Natural killer cell (primary cell): ENCODE measurements around the gene DAB2. TPM values are rescaled to one million over a fixed set of nuclear protein-coding genes. Genes with fewer than 3 reads are reported as not detected.

ENCODE experiments used
- ATAC-seq, 3 donors: fragments of 150-1000 bp in 2 of 3; fragments of 200-7000 bp in 1 of 3; cut with Tn5 transposase; 1 replicate in 1 of 3; 2 replicates in 2 of 3; pipeline ENCODE4 v1.10.0; 2021; ENCODE audit warnings: mild to moderate bottlenecking in 2 of 3, moderate library complexity in 2 of 3
- DNase-seq, 2 donors: peaks; one replicate each; pipeline versions ENCODE4 v3.0.0 to v3.0.0-alpha.2; 2013 to 2021; ENCODE audit warnings: mixed read lengths in 1 of 2
- H3K27ac ChIP-seq: one replicate; pipeline ENCODE4 v1.5.1; 2013; ENCODE audit warnings: mild to moderate bottlenecking, low read length
- H3K27me3 ChIP-seq: one replicate; pipeline ENCODE4 v1.6.1; 2013; ENCODE audit warnings: low read length; ENCODE audit not compliant: control insufficient read depth, insufficient read depth
- H3K36me3 ChIP-seq: one replicate; pipeline ENCODE4 v1.6.1; 2013; ENCODE audit warnings: low read length; ENCODE audit not compliant: control insufficient read depth, insufficient read depth
- H3K4me1 ChIP-seq: one replicate; pipeline ENCODE4 v1.6.1; 2013; ENCODE audit warnings: low read length; ENCODE audit not compliant: control insufficient read depth, insufficient read depth
- H3K4me3 ChIP-seq: one replicate; pipeline ENCODE4 v1.5.1; 2013; ENCODE audit warnings: low read length
- H3K9me3 ChIP-seq: one replicate; pipeline ENCODE4 v1.6.1; 2013; ENCODE audit warnings: low read length; ENCODE audit not compliant: control insufficient read depth, insufficient read depth
- H3K27ac Mint-ChIP-seq, 2 donors: one replicate each; pipeline ENCODE4 v1.8.0; 2022; ENCODE audit warnings: mild to moderate bottlenecking in 2 of 2, mixed read lengths in 2 of 2, moderate library complexity in 1 of 2
- H3K27me3 Mint-ChIP-seq, 2 donors: one replicate each; pipeline ENCODE4 v1.8.0; 2022; ENCODE audit warnings: low read depth in 2 of 2, mixed read lengths in 2 of 2
- H3K36me3 Mint-ChIP-seq: one replicate; pipeline ENCODE4 v1.8.0; 2022; ENCODE audit warnings: mixed read lengths
- H3K4me1 Mint-ChIP-seq, 2 donors: one replicate each; pipeline ENCODE4 v1.8.0; 2022; ENCODE audit warnings: mixed read lengths in 2 of 2
- H3K4me3 Mint-ChIP-seq: one replicate; pipeline ENCODE4 v1.8.0; 2022; ENCODE audit warnings: mild to moderate bottlenecking, moderate library complexity, mixed read lengths
- H3K9me3 Mint-ChIP-seq, 2 donors: one replicate each; pipeline ENCODE4 v1.8.0; 2022; ENCODE audit warnings: mixed read lengths in 2 of 2
- CTCF ChIP-seq: fragments of 200-600 bp; IDR thresholded peaks from one replicate; pipeline ENCODE4 v1.8.0; 2022; ENCODE audit warnings: antibody characterized with exemption
- WGBS: methylation state at CpG from one replicate; pipeline ENCODE4 v1.1.7; 2013; ENCODE audit warnings: missing lambda C conversion rate; ENCODE audit not compliant: insufficient coverage; 5-methylcytosine and 5-hydroxymethylcytosine counted together
- intact Hi-C: fragments of 100-400 bp; cut with micrococcal nuclease; formaldehyde crosslinking; loops from one replicate; pipeline ENCODE4 v1.14.2; 2022
- total RNA-seq, 4 donors: library from RNA; stranded (reverse); fragments of 120-200 nt in 1 of 4; gene quantifications; one replicate each; pipeline versions ENCODE4 v1.2.3 to v1.2.4, GENCODE V29; 2013 to 2022

The DAB2 gene
- total RNA-seq, 3 donors from 2014 or later (not counting 1 experiment from before 2014, with no cell fraction given) = 33.0 to 53.8 (median 36.9) TPM

DNA sequence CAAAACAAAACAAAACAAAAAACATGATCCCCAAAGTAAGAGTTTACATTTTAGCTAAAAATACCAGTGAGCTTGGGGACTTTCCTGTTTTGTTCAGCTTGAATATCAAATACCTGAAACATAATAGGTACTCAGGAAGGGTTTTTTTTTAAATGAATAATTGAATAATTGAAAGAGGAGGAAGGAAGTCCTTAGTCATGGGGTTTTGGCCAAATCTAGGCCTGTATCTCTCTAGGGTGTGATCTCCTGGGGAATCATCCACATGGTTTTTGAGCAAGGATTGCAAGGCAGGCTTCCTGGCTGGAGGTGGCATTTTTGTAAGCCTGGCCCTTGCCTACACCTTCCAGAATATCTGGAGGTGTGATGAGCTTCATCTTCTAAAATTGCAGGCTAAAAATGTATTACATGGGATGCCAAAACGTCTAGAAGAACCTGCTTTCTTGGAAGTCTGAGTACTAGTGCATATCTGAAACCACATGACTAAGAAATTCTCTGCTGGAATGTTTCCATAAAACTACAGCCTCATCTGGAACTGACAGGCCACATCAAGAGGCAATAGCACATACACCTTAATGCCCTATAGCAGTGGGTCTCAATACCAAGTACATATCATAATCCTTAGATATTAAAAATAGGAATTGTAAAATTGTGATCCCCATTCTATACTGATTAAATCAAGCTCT, 70.9 kb downstream of the DAB2 start:
- ATAC-seq (no peak), DNase-seq (no peak)
- Histone ChIP-seq H3K36me3 (no peaks in the 10 kb centered on the region), H3K27ac (no peak overlapping the region), H3K4me1 (no peaks in the 10 kb centered on the region), H3K9me3 (peaks cover 6% of the 10 kb centered on the region), H3K4me3 (no peak overlapping the region), H3K27me3 (no peaks in the 10 kb centered on the region)
- H3K36me3 Mint-ChIP-seq = peaks cover 7% of the 10 kb centered on the region
- H3K4me1 Mint-ChIP-seq = no peaks in the 10 kb centered on the region
- TF ChIP-seq CTCF = no peak
- WGBS = 60% methylated on average over 1 of the region's 1 CpG
- H3K27ac Mint-ChIP-seq = no peak overlapping the region
- H3K4me3 Mint-ChIP-seq = no peak overlapping the region
- intact Hi-C loops = no loop called here
- peaks cover 0 to 5% of the 10 kb centered on the region in 2 donors for H3K9me3 Mint-ChIP-seq
- peaks cover 0 to 8% of the 10 kb centered on the region in 2 donors for H3K27me3 Mint-ChIP-seq

DNA sequence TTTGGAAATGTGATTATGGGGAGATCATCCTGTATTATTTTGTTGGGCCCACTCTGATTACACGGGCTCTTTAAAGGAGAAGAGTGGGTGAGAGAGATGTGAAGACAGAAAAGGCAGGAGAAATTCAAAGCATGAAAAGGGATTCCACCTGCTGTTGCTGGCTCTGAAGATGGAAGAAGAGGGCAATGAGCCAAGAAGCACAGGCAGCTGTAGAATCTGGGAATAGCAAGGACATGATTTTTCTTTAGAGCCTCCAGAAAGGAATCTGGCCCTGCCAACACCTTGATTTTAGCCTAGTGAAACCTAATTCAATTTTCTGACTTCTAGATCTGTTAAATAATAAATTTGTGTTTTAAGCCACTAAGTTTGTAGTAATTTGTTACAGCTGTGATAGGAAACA, 71.8 kb downstream of the DAB2 start:
- H3K27me3 ChIP-seq = no peaks in the 10 kb centered on the region
- DNase-seq (no peak), ATAC-seq (no peak)
- no peak overlapping the region for H3K27ac Mint-ChIP-seq
- no peak overlapping the region for H3K27ac ChIP-seq
- H3K36me3 ChIP-seq = no peaks in the 10 kb centered on the region
- WGBS = 79% methylated on average over 1 of the region's 1 CpG
- peaks cover 6% of the 10 kb centered on the region for H3K9me3 ChIP-seq
- no peak for TF ChIP-seq CTCF
- no peak overlapping the region for H3K4me3 Mint-ChIP-seq
- H3K9me3 Mint-ChIP-seq = peaks cover 0 to 5% of the 10 kb centered on the region in 2 donors
- H3K4me1 ChIP-seq = no peaks in the 10 kb centered on the region
- H3K36me3 Mint-ChIP-seq = peaks cover 7% of the 10 kb centered on the region
- H3K4me3 ChIP-seq = no peak overlapping the region
- no peaks in the 10 kb centered on the region for H3K4me1 Mint-ChIP-seq
- intact Hi-C loops = no loop called here
- peaks cover 0 to 6% of the 10 kb centered on the region in 2 donors for H3K27me3 Mint-ChIP-seq

DNA sequence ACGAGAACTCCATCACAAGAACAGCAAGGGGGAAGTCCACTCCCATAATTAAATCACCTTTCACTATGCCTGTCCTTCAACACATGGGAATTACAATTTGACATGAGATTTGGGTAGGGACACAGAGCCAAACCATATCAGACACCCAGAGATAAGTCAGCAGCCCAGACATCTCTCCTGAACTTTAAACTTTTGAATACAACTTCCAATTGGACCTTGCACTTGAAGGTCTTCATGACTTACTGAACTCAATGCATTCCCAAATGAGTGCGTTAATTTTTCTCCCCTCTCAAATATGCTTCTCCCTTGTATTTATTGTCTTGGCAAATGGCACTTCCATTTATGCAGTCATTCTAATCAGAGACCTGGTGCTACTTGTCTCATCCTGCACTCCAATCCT, 72.6 kb downstream of the DAB2 start:
- H3K36me3 ChIP-seq = no peaks in the 10 kb centered on the region
- Mint-ChIP-seq H3K4me3 (no peak overlapping the region), H3K9me3 (peaks cover 0 to 5% of the 10 kb centered on the region in 2 donors), H3K27ac (no peak overlapping the region), H3K27me3 (no peaks in the 10 kb centered on the region), H3K36me3 (peaks cover 7% of the 10 kb centered on the region), H3K4me1 (no peaks in the 10 kb centered on the region)
- intact Hi-C loops = no loop called here
- H3K27ac ChIP-seq = no peak overlapping the region
- H3K4me1 ChIP-seq = no peaks in the 10 kb centered on the region
- WGBS = 98% methylated on average over 2 of the region's 2 CpGs
- no peaks in the 10 kb centered on the region for H3K27me3 ChIP-seq
- H3K9me3 ChIP-seq = peaks cover 6% of the 10 kb centered on the region
- DNase-seq (no peak), ATAC-seq (no peak)
- no peak for TF ChIP-seq CTCF
- no peak overlapping the region for H3K4me3 ChIP-seq

DNA sequence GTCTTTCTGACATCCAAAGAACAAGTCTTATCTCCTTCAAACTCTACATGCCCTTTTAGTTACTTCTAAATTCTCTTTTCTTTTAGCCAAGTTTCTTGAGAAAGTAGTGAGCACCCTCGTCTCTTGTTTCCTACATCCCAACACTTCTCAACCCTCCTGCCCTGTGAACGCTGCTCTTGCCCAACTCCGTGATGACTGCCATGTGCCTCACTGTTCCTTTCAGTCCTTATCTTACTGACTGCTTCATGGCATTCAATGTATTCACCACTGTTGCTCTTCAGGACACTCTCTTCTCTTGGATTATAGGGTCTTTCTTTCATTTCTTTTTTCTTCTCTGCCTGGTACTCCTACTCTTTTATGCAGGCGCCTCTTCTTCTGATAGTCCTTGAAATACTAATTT, 75.3 kb downstream of the DAB2 start:
- Histone ChIP-seq H3K4me1 (no peaks in the 10 kb centered on the region), H3K27me3 (no peaks in the 10 kb centered on the region), H3K4me3 (no peak overlapping the region), H3K27ac (no peak overlapping the region), H3K9me3 (peaks cover 6% of the 10 kb centered on the region), H3K36me3 (no peaks in the 10 kb centered on the region)
- intact Hi-C loops = no loop called here
- 97% methylated on average over 4 of the region's 4 CpGs for WGBS
- H3K4me3 Mint-ChIP-seq = no peak overlapping the region
- peaks cover 0 to 5% of the 10 kb centered on the region in 2 donors for H3K9me3 Mint-ChIP-seq
- no peak overlapping the region for H3K27ac Mint-ChIP-seq
- no peaks in the 10 kb centered on the region for H3K4me1 Mint-ChIP-seq
- ATAC-seq = no peak
- H3K36me3 Mint-ChIP-seq = peaks cover 7% of the 10 kb centered on the region
- no peak for DNase-seq
- H3K27me3 Mint-ChIP-seq = peaks cover 0 to 1% of the 10 kb centered on the region in 2 donors
- no peak for TF ChIP-seq CTCF
